Brain microvascular endothelial cell (primary cell): Measurements from ENCODE around the gene ROR1.

Experiments
- DNase-seq: peaks from one replicate; pipeline ENCODE4 v3.0.0-alpha.2; 2020
- H3K27ac ChIP-seq: fragments of 250-450 bp; sonication (Bioruptor Pico); 2 replicates; pipeline ENCODE4 v1.5.1; 2020; ENCODE audit warnings: mild to moderate bottlenecking, moderate library complexity
- H3K27me3 ChIP-seq: fragments of 250-450 bp; sonication (Bioruptor Pico); replicated peaks from 2 replicates; pipeline ENCODE4 v1.5.1; 2020; ENCODE audit warnings: mild to moderate bottlenecking
- H3K36me3 ChIP-seq: fragments of 250-450 bp; sonication (Bioruptor Pico); replicated peaks from 2 replicates; pipeline ENCODE4 v1.5.1; 2020; ENCODE audit warnings: mild to moderate bottlenecking
- H3K4me3 ChIP-seq: 2 replicates; pipeline ENCODE4 v1.5.1; 2011; ENCODE audit warnings: low read depth, mild to moderate bottlenecking, control low read depth, low read length, moderate library complexity
- CTCF ChIP-seq: IDR thresholded peaks from 2 replicates; pipeline ENCODE4 v1.5.1; 2011; ENCODE audit warnings: low read depth, mild to moderate bottlenecking, moderate library complexity, low read length, control low read depth, inconsistent platforms; ENCODE audit errors: missing control alignments
- in situ Hi-C: cut with HindIII; loops from 2 replicates; pipeline ENCODE4 v1.10.0; 2017; ENCODE audit warnings: low sequenced_read_pairs, low pct_ligation_motif_present

The ROR1 gene

GRCh38 chr1:64038119-64038518, 264.3 kb downstream of the ROR1 start:
- no peaks in the 10 kb centered on the region for H3K36me3 ChIP-seq
- in situ Hi-C loops, result no loop called here
- H3K27ac ChIP-seq, result peak overlapping the region; percentile 97
- no peak for DNase-seq
- no peak overlapping the region for H3K4me3 ChIP-seq
- TF ChIP-seq CTCF, result no peak
- H3K27me3 ChIP-seq, result no peaks in the 10 kb centered on the region

GRCh38 chr1:64038965-64039364, 265.1 kb downstream of the ROR1 start:
- peak; percentile 32 for DNase-seq

GRCh38 chr1:64039390-64039926, 265.6 kb downstream of the ROR1 start:
- no peaks in the 10 kb centered on the region for H3K36me3 ChIP-seq
- H3K4me3 ChIP-seq, result no peak overlapping the region
- no peak for TF ChIP-seq CTCF
- in situ Hi-C loops, result no loop called here
- H3K27ac ChIP-seq, result peak overlapping the region; percentile 97
- no peaks in the 10 kb centered on the region for H3K27me3 ChIP-seq
- peak; percentile 100 for DNase-seq

More at GRCh38 chr1:64038965-64039364, 265.1 kb downstream of the ROR1 start:
- in situ Hi-C loops, result no loop called here
- H3K27me3 ChIP-seq, result no peaks in the 10 kb centered on the region
- no peak overlapping the region for H3K4me3 ChIP-seq
- H3K36me3 ChIP-seq, result no peaks in the 10 kb centered on the region
- H3K27ac ChIP-seq, result peak overlapping the region; percentile 97
- no peak for TF ChIP-seq CTCF

GRCh38 chr1:64041371-64042131, 267.7 kb downstream of the ROR1 start:
- H3K36me3 ChIP-seq, result no peaks in the 10 kb centered on the region
- no peak for TF ChIP-seq CTCF
- no peak overlapping the region for H3K4me3 ChIP-seq
- H3K27ac ChIP-seq, result peak overlapping the region; percentile 97
- no peak for DNase-seq
- in situ Hi-C loops, result no loop called here
- H3K27me3 ChIP-seq, result no peaks in the 10 kb centered on the region

GRCh38 chr1:64042331-64043100, 268.7 kb downstream of the ROR1 start:
- Histone ChIP-seq H3K27me3 (no peaks in the 10 kb centered on the region), H3K4me3 (no peak overlapping the region), H3K36me3 (no peaks in the 10 kb centered on the region), H3K27ac (peak overlapping the region; percentile 97)
- no peak for TF ChIP-seq CTCF
- DNase-seq, result peak; percentile 98
- in situ Hi-C loops, result no loop called here
